ENCODE data around the gene CTSV.

DNA sequence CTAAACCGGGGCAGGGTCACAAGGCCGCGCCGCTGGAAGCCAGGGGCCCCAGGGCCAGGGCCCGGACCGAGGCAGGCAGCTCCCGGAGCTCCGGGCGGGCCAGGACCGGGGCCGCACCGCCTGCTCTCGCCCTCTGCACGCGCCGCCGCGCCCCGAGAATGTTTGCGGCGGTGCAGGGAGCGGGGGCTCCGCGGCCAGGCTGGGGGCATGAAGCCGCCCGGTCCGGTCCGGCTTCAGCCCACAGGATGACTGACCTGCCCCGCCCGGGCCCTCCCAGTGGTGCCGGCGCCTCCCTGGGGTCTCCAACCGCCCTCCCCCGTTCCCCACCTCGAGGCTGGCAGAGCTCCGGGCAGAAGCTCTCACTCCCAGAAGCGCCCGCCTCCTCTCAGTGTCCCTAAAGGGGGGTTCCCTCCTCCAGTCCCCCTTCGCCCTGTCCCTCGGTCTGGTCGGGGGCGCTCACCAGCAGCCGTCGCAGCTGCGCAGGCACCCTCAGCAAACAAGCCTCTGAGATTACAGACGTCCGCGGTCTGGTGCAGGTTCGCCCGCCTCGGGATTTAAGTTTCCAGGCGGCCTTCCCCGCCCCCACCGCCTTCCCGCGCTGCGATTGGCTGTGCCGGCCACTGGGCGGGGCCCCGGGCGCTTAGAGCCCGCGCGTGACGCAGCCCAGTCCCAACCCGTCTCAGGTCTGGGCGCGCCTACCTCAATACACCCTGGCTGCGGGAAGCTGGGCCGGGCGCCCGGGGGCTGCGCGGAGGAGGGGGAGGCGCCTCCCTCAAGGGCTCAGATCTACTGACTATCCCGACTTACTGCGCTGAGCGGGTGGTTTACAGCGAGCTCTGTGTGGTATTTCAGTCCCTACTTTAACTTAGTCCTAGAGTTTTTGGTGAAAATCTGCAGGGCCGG lies at the start of gene CTSV:
- TF ChIP-seq CTCF (IDR thresholded peaks at IDR 0.05) = peak in 2 of 4 experiments; percentile 14 to 32
- peak; percentile 79 for TF ChIP-seq POLR2A (IDR thresholded peaks at IDR 0.05)
